GM06990 (cell line): ENCODE measurements around the gene GABRR3.

Source experiments
- DNase-seq: peaks from one replicate; pipeline ENCODE4 v3.0.0-alpha.2; 2011; ENCODE audit not compliant: insufficient read length; ENCODE audit errors: extremely low read depth
- H3K27me3 ChIP-seq: replicated peaks from 2 replicates; pipeline ENCODE4 v1.6.0; 2011; ENCODE audit warnings: low read length; ENCODE audit not compliant: control insufficient read depth, insufficient read depth
- H3K36me3 ChIP-seq: 2 replicates; pipeline ENCODE4 v1.5.1; 2011; ENCODE audit warnings: low read length; ENCODE audit not compliant: control insufficient read depth, insufficient read depth
- H3K4me3 ChIP-seq: replicated peaks from 2 replicates; pipeline ENCODE4 v1.5.1; 2011; ENCODE audit warnings: low read depth, mild to moderate bottlenecking, control low read depth, low read length
- TF ChIP-seq, protein P1 (sequence below): IDR thresholded peaks from 2 replicates; pipeline ENCODE4 v1.5.1; 2011; ENCODE audit warnings: low read length, control low read depth, mild to moderate bottlenecking, inconsistent platforms; ENCODE audit not compliant: insufficient read depth, poor library complexity, severe bottlenecking

Gene GABRR3

GRCh38 chr3:97935842-97936241 is 99.3 kb downstream of the GABRR3 start:
- Histone ChIP-seq H3K27me3 (no peaks in the 10 kb centered on the region), H3K4me3 (no peak overlapping the region), H3K36me3 (peaks cover 2% of the 10 kb centered on the region; the same call in 1 of the 2 replicates)
- no peak for DNase-seq
- TF ChIP-seq, protein P1, sequence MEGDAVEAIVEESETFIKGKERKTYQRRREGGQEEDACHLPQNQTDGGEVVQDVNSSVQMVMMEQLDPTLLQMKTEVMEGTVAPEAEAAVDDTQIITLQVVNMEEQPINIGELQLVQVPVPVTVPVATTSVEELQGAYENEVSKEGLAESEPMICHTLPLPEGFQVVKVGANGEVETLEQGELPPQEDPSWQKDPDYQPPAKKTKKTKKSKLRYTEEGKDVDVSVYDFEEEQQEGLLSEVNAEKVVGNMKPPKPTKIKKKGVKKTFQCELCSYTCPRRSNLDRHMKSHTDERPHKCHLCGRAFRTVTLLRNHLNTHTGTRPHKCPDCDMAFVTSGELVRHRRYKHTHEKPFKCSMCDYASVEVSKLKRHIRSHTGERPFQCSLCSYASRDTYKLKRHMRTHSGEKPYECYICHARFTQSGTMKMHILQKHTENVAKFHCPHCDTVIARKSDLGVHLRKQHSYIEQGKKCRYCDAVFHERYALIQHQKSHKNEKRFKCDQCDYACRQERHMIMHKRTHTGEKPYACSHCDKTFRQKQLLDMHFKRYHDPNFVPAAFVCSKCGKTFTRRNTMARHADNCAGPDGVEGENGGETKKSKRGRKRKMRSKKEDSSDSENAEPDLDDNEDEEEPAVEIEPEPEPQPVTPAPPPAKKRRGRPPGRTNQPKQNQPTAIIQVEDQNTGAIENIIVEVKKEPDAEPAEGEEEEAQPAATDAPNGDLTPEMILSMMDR = no peak
